CD1c-positive myeloid dendritic cell (primary cell): Measurements from ENCODE around the gene THSD7A.
A peak's percentile ranks its signal among the peaks of the same experiment; 100 is the strongest.

ENCODE experiments used
- DNase-seq: peaks from one replicate; pipeline ENCODE4 v3.0.0-alpha.2; 2016; ENCODE audit errors: extremely low spot score

The THSD7A gene

GRCh38 chr7:11587814-11588213 is 244.2 kb downstream of the THSD7A start:
- no peak for DNase-seq

DNA sequence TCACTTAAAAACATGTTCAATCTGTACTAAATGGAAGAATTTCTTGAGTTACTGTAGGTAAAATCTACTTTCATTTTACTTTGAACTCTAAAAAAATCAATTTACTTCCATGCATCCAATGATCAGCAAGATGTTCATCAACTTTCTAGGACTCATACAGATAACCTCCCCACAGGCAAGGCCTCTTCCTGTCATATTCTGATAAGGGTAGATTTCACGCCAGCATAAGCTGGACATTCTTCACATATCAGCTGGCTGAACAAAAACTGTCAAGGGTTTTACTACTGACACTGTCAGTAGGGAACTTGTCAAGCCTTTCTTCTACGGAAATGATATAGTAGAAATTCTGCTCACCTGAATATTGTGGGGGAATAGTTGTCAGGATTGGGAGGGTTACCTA is 244.9 kb downstream of the THSD7A start:
- DNase-seq: no peak

DNA sequence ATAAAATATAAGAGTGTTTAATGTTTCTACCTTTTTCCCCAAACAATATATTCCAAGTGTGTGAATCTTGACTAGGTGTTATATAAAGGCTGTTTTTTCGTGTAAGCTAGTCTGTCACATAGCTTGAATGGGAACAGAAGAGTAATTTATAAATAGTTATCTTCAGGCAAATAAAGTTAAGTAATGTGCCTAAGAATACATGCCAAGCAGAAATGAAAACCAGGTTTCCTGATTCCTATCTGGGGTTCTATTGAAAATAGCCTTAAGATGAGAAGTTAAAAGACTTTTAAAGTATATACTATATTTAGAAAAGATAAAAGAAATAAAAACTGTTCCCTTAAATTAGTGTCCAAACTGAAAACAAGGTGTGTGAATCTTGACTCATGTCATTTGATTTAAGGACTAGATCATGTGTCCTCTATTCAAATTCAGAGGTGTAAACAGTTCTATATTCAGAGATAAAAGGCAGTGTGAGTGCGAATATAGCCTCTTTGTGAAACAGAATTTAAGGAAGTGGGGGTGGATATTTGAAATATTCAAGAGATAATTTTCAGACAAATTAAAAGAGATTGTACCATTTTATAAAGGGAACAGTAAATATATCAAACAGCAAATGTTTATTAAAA is 247.5 kb downstream of the THSD7A start:
- no peak for DNase-seq

GRCh38 chr7:11579141-11579540 is 252.9 kb downstream of the THSD7A start:
- DNase-seq: no peak

- DNase-seq: no peak
These were observed 255.7 kb downstream of the THSD7A start for GRCh38 chr7:11576310-11576709.

- no peak for DNase-seq
These were observed 258.8 kb downstream of the THSD7A start for GRCh38 chr7:11573128-11573750.

GRCh38 chr7:11570922-11571550 is 261.0 kb downstream of the THSD7A start:
- no peak for DNase-seq

GRCh38 chr7:11570205-11570604 is 261.8 kb downstream of the THSD7A start:
- DNase-seq: no peak

DNA sequence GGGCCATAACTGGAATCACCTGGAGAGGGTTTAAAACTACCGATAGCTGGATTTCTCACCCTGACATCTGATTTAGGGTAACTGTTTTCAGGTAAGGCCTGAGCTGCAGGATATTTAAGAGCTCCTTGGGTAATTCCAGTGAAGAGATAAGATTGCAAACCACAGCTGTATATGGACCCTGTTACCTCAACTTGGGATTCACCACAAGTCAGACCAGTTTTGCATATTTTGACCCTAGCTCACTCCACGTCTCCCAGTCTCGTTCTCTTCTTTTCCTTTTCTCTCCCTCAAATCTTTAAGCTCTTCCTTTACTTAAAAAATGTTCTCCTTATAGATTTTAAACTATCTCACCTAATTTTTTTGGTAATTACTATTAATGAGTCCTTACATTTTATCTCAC is 264.4 kb downstream of the THSD7A start:
- no peak for DNase-seq

GRCh38 chr7:11557627-11558026 is 274.4 kb downstream of the THSD7A start:
- peak; percentile 69 for DNase-seq

GRCh38 chr7:11552676-11553296 is 279.2 kb downstream of the THSD7A start:
- no peak for DNase-seq

- no peak for DNase-seq
These were observed 280.5 kb downstream of the THSD7A start for GRCh38 chr7:11551470-11551869.

- no peak for DNase-seq
These were observed 283.5 kb downstream of the THSD7A start for GRCh38 chr7:11548532-11548931.

- DNase-seq: no peak
These were observed 290.7 kb downstream of the THSD7A start for GRCh38 chr7:11541330-11541729.

- DNase-seq: no peak
These were observed 291.7 kb downstream of the THSD7A start for GRCh38 chr7:11540271-11540761.

GRCh38 chr7:11539853-11540252 is 292.1 kb downstream of the THSD7A start:
- peak; percentile 13 for DNase-seq

- DNase-seq: no peak
These were observed 293.2 kb downstream of the THSD7A start for GRCh38 chr7:11538751-11539299.

GRCh38 chr7:11533229-11533820 is 298.7 kb downstream of the THSD7A start:
- DNase-seq: no peak

- no peak for DNase-seq
These were observed 302.6 kb downstream of the THSD7A start for GRCh38 chr7:11529382-11529781.

GRCh38 chr7:11527707-11528106 is 304.3 kb downstream of the THSD7A start:
- DNase-seq: no peak

- no peak for DNase-seq
These were observed 307.3 kb downstream of the THSD7A start for GRCh38 chr7:11524476-11525397.
